Stimulated activated naive CD8-positive, alpha-beta T cell treated with anti-CD3 and anti-CD28 coated beads, Interleukin-15, Interleukin-2, amounts not matched to agents 100 U/mL and 50 U/mL, for 24 hours (primary cell): Measurements from ENCODE around the gene APOBEC3G.
"Not testable (repeated sequence)": the region's sequence is repeated elsewhere in the genome, so short reads cannot be mapped to it uniquely, and the experiment has no call there.

Source experiments
- ATAC-seq: fragments of 150-1000 bp; cut with Tn5 transposase; one replicate; pipeline ENCODE4 v1.10.0; 2021
- DNase-seq: peaks from one replicate; pipeline ENCODE4 v3.0.0; 2021

Gene APOBEC3G

GRCh38 chr22:39068033-39068785 lies 8.9 kb upstream of the APOBEC3G start:
- ATAC-seq (no peak), DNase-seq (no peak)

- DNase-seq (no peak), ATAC-seq (no peak)
These were observed 6.9 kb upstream of the APOBEC3G start for GRCh38 chr22:39070186-39070585.

- not testable (repeated sequence) for DNase-seq, ATAC-seq
These were observed 4.5 kb upstream of the APOBEC3G start for GRCh38 chr22:39072581-39072981.

GRCh38 chr22:39073981-39074380 lies 3.1 kb upstream of the APOBEC3G start:
- no peak for ATAC-seq
- DNase-seq: no peak

- not testable (repeated sequence) for ATAC-seq, DNase-seq
These were observed 685 bp upstream of the APOBEC3G start for GRCh38 chr22:39076155-39077025.

- DNase-seq, ATAC-seq: not testable (repeated sequence)
These were observed 837 bp downstream of the APOBEC3G start for GRCh38 chr22:39077912-39078311.

GRCh38 chr22:39078329-39078728 lies 1.3 kb downstream of the APOBEC3G start:
- DNase-seq: no peak
- no peak for ATAC-seq

- not testable (repeated sequence) for ATAC-seq, DNase-seq
These were observed 2.1 kb downstream of the APOBEC3G start for GRCh38 chr22:39079054-39079637.

GRCh38 chr22:39080052-39080762 lies 3.1 kb downstream of the APOBEC3G start:
- no peak for ATAC-seq
- DNase-seq: no peak

- DNase-seq: no peak
- ATAC-seq: no peak
These were observed 3.9 kb downstream of the APOBEC3G start for GRCh38 chr22:39081016-39081415.

- DNase-seq (no peak), ATAC-seq (no peak)
These were observed 4.5 kb downstream of the APOBEC3G start for GRCh38 chr22:39081598-39081997.

- no peak for DNase-seq
- no peak for ATAC-seq
These were observed 6.4 kb downstream of the APOBEC3G start for GRCh38 chr22:39083212-39084165.

GRCh38 chr22:39084666-39085065 lies 7.6 kb downstream of the APOBEC3G start:
- ATAC-seq: no peak
- no peak for DNase-seq

- ATAC-seq (no peak), DNase-seq (no peak)
These were observed 10.0 kb downstream of the APOBEC3G start for GRCh38 chr22:39087098-39087497.

- ATAC-seq (no peak), DNase-seq (no peak)
These were observed 11.0 kb downstream of the APOBEC3G start for GRCh38 chr22:39087881-39088684.

- ATAC-seq (no peak), DNase-seq (no peak)
These were observed 11.6 kb downstream of the APOBEC3G start for GRCh38 chr22:39088685-39089032.

GRCh38 chr22:39089928-39090327 lies 12.9 kb downstream of the APOBEC3G start:
- no peak for ATAC-seq
- DNase-seq: no peak

- DNase-seq: peak; percentile 88
- peak; percentile 87 for ATAC-seq
These were observed 13.5 kb downstream of the APOBEC3G start for GRCh38 chr22:39090426-39091064.
